HG03439 (cell line): ENCODE measurements around the gene SULF2.

ENCODE experiments used
- ATAC-seq: cut with Tn5 transposase; IDR thresholded peaks from one replicate; pipeline ENCODE4 v1.9.1; 2021; ENCODE audit warnings: mild to moderate bottlenecking, moderate library complexity; ENCODE audit not compliant: unreplicated experiment

The SULF2 gene

DNA sequence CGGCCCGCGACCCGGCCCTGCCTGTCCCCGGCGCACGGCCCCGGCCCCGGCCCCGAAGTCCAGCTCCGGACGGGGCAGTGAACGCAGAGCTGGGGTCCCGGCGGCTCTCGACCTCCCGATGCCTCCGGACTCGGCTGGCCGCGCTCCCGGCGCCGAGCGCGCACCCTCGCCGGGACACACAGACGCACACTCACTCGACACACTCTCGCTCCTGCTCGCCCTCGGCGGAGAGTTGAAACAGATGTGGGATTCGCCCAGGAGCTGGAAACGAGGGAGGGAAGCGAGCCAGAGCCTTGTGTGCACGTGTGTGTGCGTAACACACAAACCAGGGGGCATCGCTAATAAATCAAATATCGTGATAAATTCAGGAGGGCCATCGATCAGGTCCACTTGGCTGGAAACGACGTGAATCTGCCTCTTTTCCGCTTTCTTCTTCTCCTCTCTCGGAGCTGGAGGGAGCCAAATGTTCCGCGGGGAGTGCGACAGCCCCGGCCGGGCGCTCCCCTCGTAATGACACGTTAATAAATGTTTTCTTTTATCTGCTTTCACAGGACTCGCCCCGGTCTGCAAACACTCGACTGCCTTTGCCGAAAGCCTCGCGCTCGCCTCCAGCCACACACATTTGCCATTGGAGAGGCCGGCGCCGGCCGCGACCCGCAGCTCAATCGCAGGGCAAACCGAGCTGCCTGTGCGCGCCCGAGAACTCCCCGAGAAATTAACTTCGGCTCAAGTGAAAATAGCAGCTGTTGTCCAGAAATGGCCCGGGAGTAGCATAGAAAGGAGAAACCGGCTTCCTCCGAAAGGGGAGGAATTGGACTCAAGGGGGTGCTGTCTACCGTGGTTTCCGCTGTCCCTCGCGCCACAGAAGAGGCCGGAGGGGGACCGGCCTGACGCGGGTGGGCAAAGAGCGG, 828 bp upstream of the SULF2 start:
- no peak for ATAC-seq

- no peak for ATAC-seq
Measured at GRCh38 chr20:47784599-47785310, 526 bp downstream of the SULF2 start.

DNA sequence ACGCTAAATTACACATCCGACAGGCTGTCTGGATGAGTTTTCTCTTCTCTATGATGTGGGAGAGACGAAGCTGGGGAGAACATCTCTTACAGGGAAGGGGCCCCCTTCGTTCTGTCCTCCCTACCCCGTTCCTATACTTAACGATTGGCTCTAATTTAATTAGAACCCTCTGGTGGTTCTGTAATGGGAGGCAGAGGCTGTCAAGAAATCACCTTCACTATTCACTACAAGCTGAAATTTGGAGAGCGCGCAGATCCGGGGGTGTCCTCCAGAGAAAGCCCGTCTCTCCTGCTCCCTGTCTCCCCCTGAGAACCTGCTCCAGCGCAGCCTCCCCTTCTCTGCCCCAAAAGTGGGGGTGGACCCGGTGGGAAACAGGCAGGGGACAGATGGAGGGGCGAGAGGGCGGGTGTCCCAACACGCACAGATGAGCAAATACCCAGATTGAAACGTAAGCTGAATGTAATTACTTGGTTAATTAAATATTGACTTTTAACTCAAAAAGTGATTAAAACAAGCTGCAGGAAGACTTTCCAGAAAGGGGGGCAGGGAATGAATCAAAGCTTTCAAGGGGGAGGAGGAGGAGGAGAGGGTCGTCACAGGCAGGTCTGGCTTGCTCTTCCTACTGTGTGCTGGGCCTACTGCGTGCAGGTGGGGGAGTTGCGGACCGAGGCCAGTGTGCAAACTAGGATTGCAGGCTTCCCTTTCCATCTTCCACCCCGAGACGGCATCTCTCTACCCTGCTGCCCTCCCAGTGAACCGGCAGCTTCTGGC, 1.3 kb downstream of the SULF2 start:
- ATAC-seq = no peak

DNA sequence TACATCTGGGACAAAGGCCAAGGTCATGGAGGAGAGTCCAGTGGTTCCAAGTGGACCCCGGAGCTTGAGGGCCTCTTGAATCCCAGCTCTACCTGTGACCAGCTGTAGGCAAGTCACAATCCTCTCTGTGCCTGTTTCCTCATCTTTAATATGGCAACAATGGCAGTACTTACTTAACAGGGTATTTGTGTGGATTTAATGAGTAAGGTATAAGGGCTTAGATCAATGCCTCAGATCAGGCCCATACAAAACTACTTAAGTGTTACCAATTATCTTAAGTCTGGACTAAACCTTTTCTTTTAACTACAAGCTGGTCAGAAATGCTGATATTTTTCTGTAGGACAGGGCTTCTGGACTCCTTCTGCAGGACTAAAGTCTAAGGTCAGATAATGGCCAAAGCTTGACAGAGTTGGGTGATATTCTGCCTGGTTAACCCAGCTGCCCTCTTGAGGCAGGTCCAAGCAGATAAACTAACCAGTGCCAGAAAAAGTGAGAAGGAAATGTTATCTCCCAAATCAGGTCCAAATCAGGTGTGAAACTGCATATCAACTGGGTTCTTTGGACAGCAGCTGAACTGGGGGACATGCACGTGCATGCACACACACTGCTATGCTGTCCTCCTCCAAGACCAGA, 2.2 kb downstream of the SULF2 start:
- no peak for ATAC-seq

DNA sequence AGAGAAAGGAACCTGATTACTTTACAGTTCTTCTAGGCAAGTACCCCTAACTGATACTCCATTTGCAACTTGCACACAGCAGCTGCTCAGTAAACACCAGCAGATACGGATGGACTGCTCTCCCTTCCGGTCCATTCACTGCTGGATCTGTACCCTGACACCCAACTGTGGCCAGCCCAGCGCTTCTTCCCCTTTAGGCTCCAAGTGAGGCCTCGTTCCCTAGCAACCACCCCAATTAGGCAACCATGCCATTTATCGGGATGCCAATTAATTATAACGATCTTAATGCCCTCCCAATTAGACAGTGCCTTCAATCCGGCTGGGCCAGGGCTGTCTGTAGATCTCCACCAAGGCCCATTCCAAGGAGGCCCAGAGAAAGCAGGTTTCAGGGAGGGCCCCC, 3.2 kb downstream of the SULF2 start:
- no peak for ATAC-seq

- no peak for ATAC-seq
Measured at GRCh38 chr20:47781632-47782031, 3.6 kb downstream of the SULF2 start.

DNA sequence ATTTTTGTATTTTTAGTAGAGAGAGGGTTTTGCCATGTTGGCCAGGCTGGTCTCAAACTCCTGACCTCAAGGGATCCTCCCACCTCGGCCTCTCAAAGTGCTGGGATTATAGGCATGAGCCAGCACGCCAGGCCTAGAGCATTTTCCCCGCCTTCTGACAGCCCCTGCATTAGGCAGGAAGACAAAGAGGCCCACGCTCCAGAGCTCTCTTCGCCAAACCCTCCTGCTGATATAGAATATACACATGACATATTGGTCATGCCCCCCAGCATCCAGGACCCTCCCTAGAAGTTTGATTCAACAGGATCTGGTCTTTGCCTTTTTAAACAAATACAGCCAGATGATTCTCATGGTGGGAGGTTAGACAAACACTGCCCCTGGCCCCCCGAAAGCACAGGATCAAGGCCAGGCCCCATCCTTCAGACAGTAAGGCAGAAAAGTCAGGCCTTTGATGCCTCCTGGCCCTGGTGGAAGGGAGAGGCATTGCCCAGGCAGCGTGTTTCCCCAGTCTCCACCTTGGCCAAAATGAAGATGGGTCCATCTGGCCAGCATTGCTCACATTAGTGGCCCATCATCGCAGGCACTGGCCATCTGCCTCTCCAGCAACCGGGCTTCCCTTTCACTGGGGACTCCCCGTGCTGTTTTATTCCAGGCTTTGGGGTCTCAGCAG, 4.4 kb downstream of the SULF2 start:
- no peak for ATAC-seq

DNA sequence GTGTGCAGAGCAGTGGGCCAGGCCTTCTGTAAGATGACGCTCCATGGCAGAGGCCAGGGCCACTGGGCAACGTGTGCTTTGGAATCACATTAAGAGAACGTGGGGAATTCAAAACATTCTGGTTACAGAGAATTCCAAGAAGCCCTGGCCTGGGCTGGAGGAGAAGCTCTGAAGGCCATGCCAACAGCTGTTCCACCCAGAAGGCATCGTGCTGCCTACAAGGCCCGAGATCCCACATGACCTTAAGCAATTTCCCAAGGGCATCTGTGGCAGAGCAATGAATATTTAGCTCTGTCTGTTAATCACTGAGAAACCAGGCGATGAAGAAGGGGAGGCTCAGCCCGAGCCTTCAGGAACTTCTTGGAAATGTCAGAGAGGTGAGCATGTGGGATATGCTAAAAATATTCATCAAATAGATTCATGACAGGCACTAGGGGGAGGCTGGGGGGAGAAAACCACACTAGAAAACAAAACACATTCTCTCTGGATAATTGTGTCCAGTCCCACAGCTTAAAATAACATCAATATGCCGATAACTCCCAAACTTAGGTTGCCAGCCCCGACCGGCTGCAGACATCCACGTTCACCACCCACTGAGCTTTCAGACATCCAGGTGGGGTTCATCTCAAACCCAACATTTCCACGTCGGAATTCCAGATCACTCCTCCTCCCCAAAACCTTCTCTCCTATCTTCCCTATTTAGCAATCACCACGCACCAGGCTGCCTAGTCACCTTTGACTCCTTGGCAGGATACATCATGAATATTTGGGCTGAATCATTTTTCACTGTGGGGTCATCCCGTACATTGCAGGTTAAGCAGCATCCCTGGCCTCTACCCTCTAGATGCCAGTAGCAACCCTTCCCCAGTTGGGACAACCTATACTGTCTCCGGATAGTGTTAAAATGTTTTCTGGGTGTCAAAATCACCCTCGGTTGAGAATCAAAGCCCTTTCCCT, 6.6 kb downstream of the SULF2 start:
- ATAC-seq = no peak

DNA sequence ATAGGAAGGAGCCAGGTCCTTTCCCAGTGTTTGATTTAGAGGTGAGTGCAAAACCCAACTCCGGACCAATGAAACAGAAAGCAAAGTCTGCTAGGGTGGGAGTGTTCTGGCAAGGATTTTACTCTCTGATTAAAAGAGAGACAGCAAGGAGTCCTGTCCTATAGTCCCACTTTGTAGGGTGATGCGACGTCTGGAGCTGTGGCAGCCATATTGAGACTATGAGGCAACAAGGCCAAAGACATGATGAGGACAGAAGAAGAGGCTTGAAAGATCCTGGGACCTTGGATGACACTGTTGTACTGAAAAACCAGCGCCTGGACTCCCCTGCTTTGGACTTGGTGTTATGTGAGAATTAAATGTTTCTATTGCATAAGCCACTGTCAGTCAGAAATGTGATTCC, 8.1 kb downstream of the SULF2 start:
- no peak for ATAC-seq

DNA sequence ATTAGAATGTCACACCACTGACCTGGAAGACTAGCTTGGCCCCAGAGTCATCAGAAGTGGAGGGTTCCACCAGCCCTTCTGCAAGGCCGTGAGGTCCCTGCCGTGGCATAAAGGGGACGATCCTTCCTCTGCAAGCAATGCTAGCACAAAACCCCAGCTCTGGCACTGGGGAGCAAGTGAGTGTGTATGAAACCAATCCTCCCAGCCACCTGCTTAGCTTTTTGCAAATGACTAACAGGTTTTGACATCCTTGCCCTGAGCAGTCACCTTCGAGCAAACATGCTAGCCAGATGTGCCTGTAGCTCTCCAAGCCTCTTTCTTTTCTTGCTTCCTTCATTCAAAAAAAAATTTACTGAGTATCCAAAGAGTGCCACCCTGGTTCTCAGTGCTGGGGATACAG, 8.6 kb downstream of the SULF2 start:
- ATAC-seq = no peak

- ATAC-seq = no peak
Measured at GRCh38 chr20:47775841-47776240, 9.4 kb downstream of the SULF2 start.

DNA sequence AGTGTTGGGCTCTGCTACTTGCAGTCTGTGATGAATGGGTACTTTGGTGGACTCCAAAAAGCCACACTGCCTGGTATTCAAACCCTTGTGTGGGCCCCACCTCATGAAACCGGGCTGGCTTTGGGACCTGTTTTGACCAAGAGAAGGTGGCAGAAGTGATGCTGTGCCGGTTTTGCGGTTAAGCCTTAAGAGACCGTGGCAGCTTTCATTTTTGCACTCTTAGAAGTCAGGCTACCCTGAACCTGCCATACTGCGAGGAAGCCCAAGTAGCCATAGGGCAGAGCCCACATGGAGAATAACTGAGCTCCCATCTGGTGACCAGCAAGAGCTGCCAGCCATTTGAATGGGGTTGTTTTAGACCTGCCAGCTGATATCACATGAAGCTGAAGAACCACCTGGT, 10.2 kb downstream of the SULF2 start:
- no peak for ATAC-seq

GRCh38 chr20:47774131-47774777, 11.0 kb downstream of the SULF2 start:
- ATAC-seq = no peak

DNA sequence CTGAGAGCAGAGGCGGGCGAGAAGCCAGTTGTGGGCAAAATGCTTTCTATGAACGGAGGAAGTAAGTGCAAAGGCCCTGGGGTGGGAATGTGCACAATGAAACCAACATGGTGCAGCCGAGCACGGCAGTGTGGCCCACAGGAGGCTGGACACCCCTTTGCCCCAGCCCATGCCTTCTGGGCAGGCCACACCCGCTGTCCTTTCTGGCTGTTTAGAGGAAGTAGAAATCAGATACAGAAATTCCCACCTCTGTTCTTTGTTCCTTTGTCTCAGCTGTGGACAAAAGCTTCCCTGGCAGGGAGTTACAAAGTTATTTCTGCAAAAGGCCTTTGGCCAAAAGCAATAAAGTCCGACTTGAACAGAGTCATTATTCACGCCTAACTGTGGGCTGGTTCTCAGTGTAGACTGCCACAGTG, 11.9 kb downstream of the SULF2 start:
- no peak for ATAC-seq

DNA sequence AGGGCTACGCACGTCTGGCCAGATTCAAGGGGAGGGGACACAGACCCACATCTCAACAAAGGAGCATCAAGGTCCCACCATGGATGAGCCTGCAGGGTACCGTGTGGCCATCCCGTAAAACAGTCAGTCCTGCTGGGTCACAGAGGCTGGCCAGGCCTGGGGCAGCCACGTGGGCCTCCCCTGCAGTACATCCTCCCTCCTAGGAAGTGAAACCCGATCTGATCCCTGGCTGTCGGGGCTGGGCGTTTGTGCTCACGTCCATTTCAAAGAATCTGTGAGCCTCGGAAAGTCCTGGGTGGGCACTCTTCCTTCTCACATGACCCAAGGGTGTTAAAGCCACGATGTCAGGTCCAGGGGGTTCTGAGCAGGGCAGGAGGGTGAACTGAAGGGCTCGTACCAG, 14.3 kb downstream of the SULF2 start:
- ATAC-seq = no peak

DNA sequence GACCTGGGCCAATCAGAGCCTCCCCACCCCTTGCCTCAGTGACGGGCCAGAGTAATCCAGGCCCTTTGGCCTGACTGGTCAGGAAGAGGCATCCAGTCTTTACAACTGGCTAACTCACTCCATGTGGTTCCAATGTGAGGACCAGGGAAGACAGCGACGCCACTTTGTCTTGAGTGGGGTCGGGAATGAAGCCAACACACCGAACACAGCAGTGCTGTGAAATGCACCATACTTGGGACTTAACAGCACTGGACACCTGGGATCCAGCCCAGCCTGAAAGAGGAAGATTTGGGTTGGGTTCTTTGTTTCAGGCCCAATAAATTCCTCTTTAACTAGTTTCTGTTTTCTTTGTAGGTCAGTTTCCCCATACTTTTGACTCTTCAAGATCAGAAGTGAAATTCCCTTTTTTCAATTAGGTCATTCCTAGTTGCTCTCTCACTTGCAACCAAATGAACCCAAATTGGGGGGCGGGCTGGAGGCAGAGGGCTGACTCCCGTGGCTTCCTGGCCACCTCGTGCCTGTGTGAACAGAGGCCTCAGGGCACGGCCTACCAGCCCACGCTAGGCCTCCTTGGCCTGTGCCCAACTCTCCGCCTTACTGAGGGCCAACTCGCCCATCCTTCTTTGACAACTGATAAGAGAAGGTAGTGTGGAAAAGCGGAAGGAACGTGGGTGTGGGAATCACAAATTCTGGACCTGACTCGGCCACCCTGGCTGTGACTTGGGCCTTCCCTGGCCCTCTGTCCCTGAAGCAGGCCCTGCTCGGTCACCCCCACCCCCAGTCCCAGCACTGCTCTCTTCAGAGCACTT, 17.1 kb downstream of the SULF2 start:
- ATAC-seq = no peak

- ATAC-seq = no peak
Measured at GRCh38 chr20:47765691-47766594, 19.3 kb downstream of the SULF2 start.
